ENCODE measurements around the gene B3GNT2.

- no peak for TF ChIP-seq CTCF (IDR thresholded peaks at IDR 0.05)
- no peak for TF ChIP-seq TCF7L2 (IDR thresholded peaks at IDR 0.05; ENCODE audit: low read depth, low read length)
- no peak for TF ChIP-seq POLR2AphosphoS5 (IDR thresholded peaks at IDR 0.05; ENCODE audit: low read depth, low read length)
- TF ChIP-seq REST (IDR thresholded peaks at IDR 0.05; ENCODE audit: insufficient read depth in 1 of 2, low read depth in 2 of 2, low read length in 1 of 2), result no peak
Observed at GRCh38 chr2:62147610-62148301, 48.2 kb upstream of the B3GNT2 start.
